Activated B cell treated with CpG ODN at 0.5 μM for 24 hours (primary cell): ENCODE results near the gene PPTC7. TPM values are rescaled to one million over a fixed set of nuclear protein-coding genes. Genes with fewer than 3 reads are reported as not detected.
A peak's percentile ranks its signal among the peaks of the same experiment; 100 is the strongest.
"Not testable (repeated sequence)": the region's sequence is repeated elsewhere in the genome, so short reads cannot be mapped to it uniquely, and the experiment has no call there.

Source experiments
- ATAC-seq: fragments of 200-7000 bp; cut with Tn5 transposase; one replicate; pipeline ENCODE4 v1.10.0; 2021; ENCODE audit warnings: low read depth, mild to moderate bottlenecking, moderate library complexity
- CTCF ChIA-PET: fragments of 350-600 bp; sonication (Branson Sonifier 250); formaldehyde crosslinking; loops from one replicate; lab custom pipeline; 2021; ENCODE audit warnings: antibody characterized with exemption; lab: Charles Lee
- POLR2A ChIA-PET: fragments of 350-600 bp; sonication (Branson Sonifier 250); formaldehyde crosslinking; loops from one replicate; lab custom pipeline; 2021; ENCODE audit warnings: antibody characterized with exemption; lab: Charles Lee
- DNase-seq: peaks from one replicate; pipeline ENCODE4 v3.0.0; 2022
- H3K27ac Mint-ChIP-seq: one replicate; pipeline ENCODE4 v1.8.0; 2020; ENCODE audit warnings: mixed read lengths
- H3K27me3 Mint-ChIP-seq: one replicate; pipeline ENCODE4 v1.8.0; 2021; ENCODE audit warnings: mixed read lengths
- H3K36me3 Mint-ChIP-seq: one replicate; pipeline ENCODE4 v1.8.0; 2021; ENCODE audit warnings: low read depth, mixed read lengths
- H3K4me1 Mint-ChIP-seq: one replicate; pipeline ENCODE4 v1.8.0; 2021; ENCODE audit warnings: mixed read lengths
- H3K4me3 Mint-ChIP-seq: one replicate; pipeline ENCODE4 v1.8.0; 2020; ENCODE audit warnings: mild to moderate bottlenecking, mixed read lengths
- H3K9me3 Mint-ChIP-seq: one replicate; pipeline ENCODE4 v1.8.0; 2020; ENCODE audit warnings: mixed read lengths
- intact Hi-C: fragments of 100-400 bp; cut with micrococcal nuclease; formaldehyde crosslinking; loops from one replicate; pipeline ENCODE4 v1.15.1; 2024
- total RNA-seq: library from RNA; stranded (reverse); gene quantifications from 2 replicates; pipeline ENCODE4 v1.2.3, GENCODE V29; 2022
- TF ChIP-seq, protein P1 (sequence below): fragments of 200-600 bp; IDR thresholded peaks from one replicate; pipeline ENCODE4 v1.8.0; 2022; ENCODE audit warnings: antibody characterized with exemption, mild to moderate bottlenecking

The PPTC7 gene
- total RNA-seq, 1 donor from 2014 or later = 40.8 TPM

DNA sequence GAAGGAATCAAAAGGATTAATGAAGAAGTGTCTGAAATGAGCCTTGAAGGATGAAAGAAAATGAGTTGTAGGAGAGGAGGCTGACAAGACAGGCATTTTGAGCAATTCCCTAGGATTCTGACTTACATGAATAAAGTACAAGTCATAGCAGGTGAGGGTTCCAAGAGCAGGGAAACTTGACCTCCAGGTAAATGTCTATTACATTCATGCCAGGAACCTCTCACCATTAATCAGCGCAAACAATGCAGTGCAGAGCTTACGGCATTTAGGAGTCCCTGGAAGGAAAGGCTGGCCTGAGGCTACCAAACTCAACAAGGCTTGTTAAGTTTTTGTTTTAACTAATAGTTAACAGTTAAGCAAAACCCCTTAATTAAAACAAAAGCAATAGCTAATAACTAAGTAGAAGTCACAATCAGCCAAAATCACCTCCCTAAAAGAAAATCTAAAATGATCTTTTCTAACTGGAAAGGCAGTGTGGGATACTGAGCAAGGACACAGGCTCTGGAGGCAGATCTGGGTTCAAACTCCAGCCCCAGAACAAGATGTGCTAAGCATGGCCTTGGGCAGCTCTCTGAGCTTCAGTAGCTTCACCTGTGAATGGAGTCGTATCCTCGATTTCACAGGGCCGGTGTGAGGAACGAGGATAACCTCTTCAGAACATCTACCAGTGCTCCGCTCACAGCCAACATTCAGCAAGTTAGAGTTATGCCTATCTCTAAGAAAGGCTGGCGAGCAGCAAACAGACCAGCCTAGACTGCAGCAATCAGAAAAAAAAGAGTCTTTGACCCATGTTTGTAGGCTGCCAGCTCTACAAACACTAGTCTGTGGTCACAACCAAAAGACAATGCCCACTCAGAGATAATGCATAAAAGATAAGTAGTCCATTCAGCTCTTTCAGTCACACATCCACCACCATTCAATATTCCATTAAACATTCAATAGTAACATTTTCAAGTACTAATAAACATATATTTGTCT, 16.9 kb downstream of the PPTC7 start:
- POLR2A ChIA-PET = interaction anchor here (0.6 to 2.1 kb wide), 3 partner anchors 8 to 135 kb away, joined by 3 to 6 read pairs (median 5); no protein-coding TSS in a partner anchor

DNA sequence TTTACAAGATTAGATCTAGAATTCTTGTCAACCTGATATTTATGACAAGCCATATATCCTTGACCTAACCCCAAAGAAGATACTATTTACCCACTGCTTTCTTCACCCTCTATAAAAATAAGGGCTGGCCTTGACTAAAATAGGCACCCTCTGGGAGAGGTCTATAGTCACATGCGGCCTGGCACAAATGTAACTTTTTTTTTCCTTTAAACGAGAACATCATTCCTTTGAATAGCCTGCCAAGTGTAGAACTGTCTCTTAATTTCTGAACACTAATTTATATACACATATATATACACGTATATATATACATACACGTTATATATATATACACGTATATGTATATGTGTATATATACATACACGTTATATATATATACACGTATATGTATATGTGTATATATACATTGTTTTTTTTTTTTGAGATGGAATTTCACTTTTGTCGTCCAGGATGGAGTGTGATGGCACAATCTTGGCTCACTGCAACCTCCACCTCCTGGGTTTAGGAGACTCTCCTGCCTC, 18.6 kb downstream of the PPTC7 start:
- Mint-ChIP-seq H3K36me3 (peaks cover 7% of the 10 kb centered on the region), H3K27ac (peak overlapping the region; percentile 92), H3K4me1 (peaks cover 84% of the 10 kb centered on the region), H3K9me3 (no peaks in the 10 kb centered on the region), H3K27me3 (no peaks in the 10 kb centered on the region), H3K4me3 (no peak overlapping the region)
- POLR2A ChIA-PET = interaction anchor here (0.5 to 4.1 kb wide), 6 partner anchors 11 to 313 kb away, joined by 3 to 50 read pairs (median 3); partner anchors contain the start of gene ATP2A2
- no peak for DNase-seq
- CTCF ChIA-PET = no interaction called here
- TF ChIP-seq, protein P1, sequence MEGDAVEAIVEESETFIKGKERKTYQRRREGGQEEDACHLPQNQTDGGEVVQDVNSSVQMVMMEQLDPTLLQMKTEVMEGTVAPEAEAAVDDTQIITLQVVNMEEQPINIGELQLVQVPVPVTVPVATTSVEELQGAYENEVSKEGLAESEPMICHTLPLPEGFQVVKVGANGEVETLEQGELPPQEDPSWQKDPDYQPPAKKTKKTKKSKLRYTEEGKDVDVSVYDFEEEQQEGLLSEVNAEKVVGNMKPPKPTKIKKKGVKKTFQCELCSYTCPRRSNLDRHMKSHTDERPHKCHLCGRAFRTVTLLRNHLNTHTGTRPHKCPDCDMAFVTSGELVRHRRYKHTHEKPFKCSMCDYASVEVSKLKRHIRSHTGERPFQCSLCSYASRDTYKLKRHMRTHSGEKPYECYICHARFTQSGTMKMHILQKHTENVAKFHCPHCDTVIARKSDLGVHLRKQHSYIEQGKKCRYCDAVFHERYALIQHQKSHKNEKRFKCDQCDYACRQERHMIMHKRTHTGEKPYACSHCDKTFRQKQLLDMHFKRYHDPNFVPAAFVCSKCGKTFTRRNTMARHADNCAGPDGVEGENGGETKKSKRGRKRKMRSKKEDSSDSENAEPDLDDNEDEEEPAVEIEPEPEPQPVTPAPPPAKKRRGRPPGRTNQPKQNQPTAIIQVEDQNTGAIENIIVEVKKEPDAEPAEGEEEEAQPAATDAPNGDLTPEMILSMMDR = no peak
- intact Hi-C loops = loop anchor here (5.0 kb wide), 1 partner anchor 123 kb away; the partner anchor contains the start of gene HVCN1
- ATAC-seq = no peak

More for the DNA sequence above, 16.9 kb downstream of the PPTC7 start:
- CTCF ChIA-PET = interaction anchor here (0.8 to 1.5 kb wide), 3 partner anchors 8 to 36 kb away, joined by 3 to 8 read pairs (median 3); no protein-coding TSS in a partner anchor
- DNase-seq = no peak
- peaks cover 11% of the 10 kb centered on the region for H3K36me3 Mint-ChIP-seq
- TF ChIP-seq, protein P1 = no peak
- peaks cover 3% of the 10 kb centered on the region for H3K9me3 Mint-ChIP-seq
- intact Hi-C loops = loop anchor here (1.0 kb wide), 1 partner anchor 11 kb away; no protein-coding TSS in a partner anchor
- H3K27me3 Mint-ChIP-seq = no peaks in the 10 kb centered on the region
- no peak for ATAC-seq
- H3K4me1 Mint-ChIP-seq = peaks cover 72% of the 10 kb centered on the region
- peak overlapping the region; percentile 68 for H3K27ac Mint-ChIP-seq
- H3K4me3 Mint-ChIP-seq = no peak overlapping the region

DNA sequence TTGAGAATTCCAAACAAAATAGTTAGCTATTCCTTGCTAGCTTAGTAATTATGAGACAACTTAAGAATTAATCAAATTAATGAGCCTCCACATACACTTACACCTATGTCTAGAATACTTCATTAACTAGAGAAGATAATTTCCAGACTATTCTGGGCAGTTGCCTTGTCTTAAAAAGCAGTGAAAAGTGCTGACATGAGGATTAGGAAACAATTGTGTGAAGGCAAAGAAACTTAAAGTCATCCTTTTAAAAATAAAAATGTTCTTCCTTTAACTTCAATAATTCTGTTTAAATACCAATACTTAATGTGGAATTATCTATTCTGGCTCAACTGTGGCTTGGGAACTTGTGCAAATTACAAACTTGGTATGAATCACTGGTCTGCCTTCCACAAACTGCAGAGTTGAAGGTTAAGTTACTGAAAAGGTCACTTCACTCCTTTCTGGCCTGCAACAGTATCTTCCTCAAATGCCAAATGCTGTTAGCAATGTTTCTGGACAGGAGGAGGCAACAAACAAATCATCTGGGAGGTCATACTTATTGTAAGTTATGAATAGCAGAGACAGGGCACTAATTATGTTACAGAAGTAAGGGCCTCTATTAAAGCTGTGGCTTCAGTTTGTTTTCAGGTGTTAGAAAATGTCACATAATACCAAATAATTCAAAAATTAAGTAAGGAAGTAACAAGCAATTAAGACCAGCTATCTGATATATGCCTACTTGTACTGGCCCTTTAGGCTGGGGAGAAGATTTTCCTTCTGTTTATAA, 19.2 kb downstream of the PPTC7 start:
- CTCF ChIA-PET = interaction anchor here (0.9 to 3.9 kb wide), 7 partner anchors 10 to 114 kb away, joined by 3 to 15 read pairs (median 4); partner anchors contain the start of gene ARPC3
- Mint-ChIP-seq H3K4me3 (peak overlapping the region; percentile 55), H3K4me1 (peaks cover 88% of the 10 kb centered on the region), H3K36me3 (peaks cover 6% of the 10 kb centered on the region), H3K27me3 (no peaks in the 10 kb centered on the region), H3K9me3 (no peaks in the 10 kb centered on the region), H3K27ac (peak overlapping the region; percentile 92)
- ATAC-seq = no peak
- intact Hi-C loops = loop anchor here (1.0 to 5.0 kb wide), 2 partner anchors 18 to 123 kb away; partner anchors contain the start of gene HVCN1
- TF ChIP-seq, protein P1 = no peak
- POLR2A ChIA-PET = interaction anchor here (0.6 to 4.1 kb wide), 22 partner anchors 8 to 1936 kb away, joined by 3 to 50 read pairs (median 5); partner anchors contain the start of genes ATP2A2 and TCTN1
- no peak for DNase-seq

DNA sequence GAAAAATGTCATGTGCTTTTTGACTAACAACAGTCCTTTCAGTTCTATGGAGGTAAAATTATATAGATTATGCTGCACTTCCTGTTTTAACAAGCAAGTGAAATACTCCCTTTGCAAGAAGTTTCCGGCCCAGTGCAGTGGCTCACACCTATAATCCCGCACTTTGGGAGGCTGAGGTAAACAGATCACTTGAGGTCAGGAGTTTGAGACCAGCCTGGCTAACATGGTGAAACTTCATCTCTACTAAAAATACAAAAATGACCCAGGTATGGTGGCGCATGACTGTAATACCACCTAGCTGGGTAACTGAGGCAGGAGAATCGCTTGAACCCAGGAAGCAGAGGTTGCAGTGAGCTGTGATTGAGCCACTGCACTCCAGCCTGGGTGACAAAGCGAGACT, 20.7 kb downstream of the PPTC7 start:
- Mint-ChIP-seq H3K36me3 (peaks cover 14% of the 10 kb centered on the region), H3K4me3 (peak overlapping the region; percentile 57), H3K4me1 (peaks cover 89% of the 10 kb centered on the region), H3K27ac (peak overlapping the region; percentile 92)
- H3K9me3 Mint-ChIP-seq, H3K27me3 Mint-ChIP-seq, DNase-seq: not testable (repeated sequence)
- POLR2A ChIA-PET = interaction anchor here (0.7 to 4.1 kb wide), 13 partner anchors 10 to 1607 kb away, joined by 3 to 50 read pairs (median 4); partner anchors contain the start of genes ARPC3, GPN3 and TCTN1
- ATAC-seq = peak; percentile 41
- CTCF ChIA-PET = interaction anchor here (1.0 to 3.9 kb wide), 6 partner anchors 8 to 112 kb away, joined by 3 to 15 read pairs (median 6); partner anchors contain the start of gene ARPC3
- intact Hi-C loops = loop anchor here (1.0 to 5.0 kb wide), 2 partner anchors 60 to 125 kb away; partner anchors contain the start of genes HVCN1, RAD9B and VPS29
